ENCODE results near the gene POLR3A. TPM values are rescaled to one million over a fixed set of nuclear protein-coding genes. Genes with fewer than 3 reads are reported as not detected.

POLR3A gene
- total RNA-seq, 2 experiments from 2014 or later: 17.7 to 20.8 TPM

DNA sequence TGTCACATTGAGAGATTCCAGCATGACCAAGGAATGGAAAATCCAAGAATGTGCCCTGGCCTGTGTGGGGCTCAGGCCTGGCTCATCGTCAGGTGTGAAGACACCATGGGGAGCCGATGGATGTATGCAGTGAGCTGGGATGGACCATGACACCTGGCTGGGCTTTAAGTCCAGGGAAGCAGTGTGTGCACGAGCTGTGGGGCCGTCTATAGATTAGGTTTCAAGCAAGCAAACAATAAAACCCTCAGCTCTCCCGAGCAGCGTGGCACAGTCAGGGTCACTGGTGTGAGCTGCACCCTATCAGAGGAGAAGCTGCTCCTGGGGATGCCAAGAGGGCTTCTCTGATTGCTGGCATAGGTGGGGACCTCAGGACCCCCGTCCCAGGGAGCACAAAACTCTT, 52.3 kb downstream of the POLR3A start:
- peaks cover 28% of the 10 kb centered on the region for H3K36me3 Mint-ChIP-seq
- no peak for DNase-seq
- no peak overlapping the region for H3K4me3 Mint-ChIP-seq
- H3K27ac Mint-ChIP-seq: no peak overlapping the region
- no peaks in the 10 kb centered on the region for H3K4me1 Mint-ChIP-seq
- ATAC-seq: no peak
- H3K9me3 Mint-ChIP-seq (ENCODE audit: low read depth): no peaks in the 10 kb centered on the region
- CTCF ChIA-PET: interaction anchor here (0.5 kb wide), 1 partner anchor 257 kb away, joined by 4 read pairs; no protein-coding TSS in a partner anchor
- H3K27me3 Mint-ChIP-seq: no peaks in the 10 kb centered on the region

DNA sequence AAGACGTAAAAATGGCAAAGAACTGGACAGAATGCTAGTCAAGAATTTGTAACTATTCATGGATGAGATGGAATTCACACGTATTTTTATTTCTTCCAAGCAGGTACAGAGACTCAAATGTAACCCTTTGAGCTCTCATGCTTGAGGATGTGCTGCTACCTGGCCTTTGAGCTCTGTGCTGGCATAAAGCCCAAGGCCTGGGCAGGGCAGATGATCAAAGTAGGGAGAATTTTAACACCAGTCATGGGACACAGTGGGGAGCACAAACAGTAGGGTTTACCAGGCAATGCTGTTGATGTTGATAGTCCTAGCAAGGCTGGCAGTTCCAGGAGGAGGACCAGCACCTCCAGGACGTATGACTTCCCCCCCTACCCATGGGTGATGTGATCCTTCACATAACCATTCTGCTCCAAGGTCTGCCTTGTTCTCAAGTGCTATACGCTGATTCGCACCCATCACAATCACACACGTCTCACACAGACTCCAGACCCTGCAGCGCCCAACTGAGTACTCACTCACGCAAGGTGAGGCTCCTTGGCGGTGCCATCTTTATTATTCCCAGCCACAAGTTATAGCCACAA, 54.1 kb downstream of the POLR3A start:
- Mint-ChIP-seq H3K9me3 (ENCODE audit: low read depth) (no peaks in the 10 kb centered on the region), H3K4me3 (no peak overlapping the region), H3K4me1 (peaks cover 10% of the 10 kb centered on the region), H3K27me3 (no peaks in the 10 kb centered on the region), H3K27ac (no peak overlapping the region), H3K36me3 (peaks cover 21% of the 10 kb centered on the region)
- DNase-seq (no peak), ATAC-seq (no peak)
- CTCF ChIA-PET: no interaction called here

DNA sequence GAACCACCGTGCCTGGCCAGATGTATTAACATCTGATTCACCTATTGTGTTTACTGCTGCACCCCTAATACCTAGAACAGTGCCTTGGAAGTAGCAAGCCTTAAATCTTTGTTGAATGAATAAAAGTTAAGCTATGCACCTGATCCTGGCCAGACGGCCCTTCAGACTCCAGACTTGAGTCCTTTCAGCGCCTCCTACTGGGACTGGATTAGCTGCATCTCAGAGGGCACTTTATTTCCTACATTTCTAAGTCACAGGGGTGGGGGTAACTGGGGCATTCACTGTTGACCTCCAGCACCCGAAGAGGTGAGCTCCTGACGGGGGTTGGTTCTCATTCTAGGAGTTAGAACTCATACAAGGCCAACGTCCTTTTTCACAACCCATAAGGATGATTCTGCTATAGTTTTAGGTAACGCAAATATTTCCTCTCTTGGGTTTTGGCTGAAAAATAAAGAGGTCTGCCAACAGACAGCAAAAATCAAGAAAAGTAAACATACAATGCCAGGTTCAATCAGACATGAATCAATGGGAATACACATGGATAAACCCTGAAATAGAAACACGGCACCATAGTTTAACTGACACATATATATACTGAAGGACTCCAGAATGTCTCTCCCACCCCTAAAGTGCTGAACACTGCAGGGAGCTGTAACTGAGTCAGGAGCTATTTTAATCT, 54.8 kb downstream of the POLR3A start:
- H3K27ac Mint-ChIP-seq: no peak overlapping the region
- DNase-seq (no peak), ATAC-seq (no peak)
- H3K9me3 Mint-ChIP-seq (ENCODE audit: low read depth): no peaks in the 10 kb centered on the region
- H3K4me3 Mint-ChIP-seq: no peak overlapping the region
- H3K4me1 Mint-ChIP-seq: peaks cover 10% of the 10 kb centered on the region
- H3K36me3 Mint-ChIP-seq: peaks cover 15% of the 10 kb centered on the region
- CTCF ChIA-PET: no interaction called here
- no peaks in the 10 kb centered on the region for H3K27me3 Mint-ChIP-seq

DNA sequence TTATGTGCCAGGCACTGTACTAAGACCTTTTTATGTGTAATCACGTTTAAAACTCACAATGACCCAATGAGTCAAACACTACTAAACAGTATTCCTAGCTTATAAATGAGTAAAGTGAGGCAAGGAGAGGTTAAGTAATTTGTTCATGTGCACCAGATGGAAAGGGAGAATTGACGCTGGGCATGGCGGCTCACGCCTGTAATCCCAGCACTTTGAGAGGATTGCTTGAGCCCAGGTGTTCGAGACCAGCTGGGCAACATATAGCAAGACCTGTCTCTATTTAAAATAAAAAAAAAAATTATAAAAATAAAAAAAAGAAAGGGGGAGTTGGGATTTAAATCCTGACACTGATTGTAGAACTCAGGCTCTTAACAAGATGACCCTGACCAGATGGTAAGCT, 56.0 kb downstream of the POLR3A start:
- Mint-ChIP-seq H3K27ac (no peak overlapping the region), H3K9me3 (ENCODE audit: low read depth) (no peaks in the 10 kb centered on the region), H3K4me1 (peaks cover 10% of the 10 kb centered on the region), H3K4me3 (no peak overlapping the region), H3K36me3 (peaks cover 14% of the 10 kb centered on the region), H3K27me3 (no peaks in the 10 kb centered on the region)
- ATAC-seq (no peak), DNase-seq (no peak)
- CTCF ChIA-PET: no interaction called here

DNA sequence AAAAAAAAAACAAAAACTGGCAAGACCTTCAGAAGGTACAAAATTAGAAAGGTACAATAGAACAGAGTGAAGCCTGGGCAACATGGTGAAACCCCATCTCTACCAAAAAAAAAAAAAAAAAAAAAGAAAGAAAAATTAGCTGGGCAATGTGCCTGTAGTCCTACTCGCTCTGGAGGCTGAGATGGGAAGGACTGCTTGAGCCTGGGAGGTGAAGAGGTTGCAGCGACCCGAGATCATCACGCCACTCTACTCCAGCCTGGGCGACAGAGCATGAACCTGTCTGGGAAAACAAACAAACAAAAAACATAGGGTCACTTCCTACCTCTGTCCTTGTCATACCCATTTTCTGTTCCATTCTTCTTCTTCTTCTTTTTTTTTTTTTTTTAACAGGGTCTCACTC, 57.2 kb downstream of the POLR3A start:
- H3K27ac Mint-ChIP-seq: no peak overlapping the region
- CTCF ChIA-PET: interaction anchor here (0.7 kb wide), 1 partner anchor 15 kb away, joined by 3 read pairs; no protein-coding TSS in a partner anchor
- DNase-seq (no peak), ATAC-seq (no peak)
- H3K36me3 Mint-ChIP-seq: peaks cover 9% of the 10 kb centered on the region
- no peaks in the 10 kb centered on the region for H3K9me3 Mint-ChIP-seq (ENCODE audit: low read depth)
- H3K4me1 Mint-ChIP-seq: peaks cover 10% of the 10 kb centered on the region
- no peak overlapping the region for H3K4me3 Mint-ChIP-seq
- H3K27me3 Mint-ChIP-seq: no peaks in the 10 kb centered on the region

DNA sequence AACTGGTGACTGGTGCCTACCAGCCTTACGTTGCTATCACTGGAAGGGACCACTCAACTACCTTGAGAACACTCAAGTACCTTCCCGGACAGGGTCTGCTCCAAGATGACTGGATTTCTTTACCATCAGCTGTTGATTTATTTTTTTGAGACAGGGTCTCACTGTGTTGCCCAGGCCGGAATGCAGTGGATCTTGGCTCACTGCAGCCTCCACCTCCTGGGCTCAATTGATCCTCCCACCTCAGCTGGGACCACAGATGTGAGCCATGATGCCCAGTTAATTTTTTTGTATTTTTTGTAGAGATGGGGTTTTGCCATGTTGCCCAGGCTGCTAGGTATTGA, 57.5 kb downstream of the POLR3A start:
- Mint-ChIP-seq H3K4me1 (peaks cover 10% of the 10 kb centered on the region), H3K27me3 (no peaks in the 10 kb centered on the region), H3K36me3 (peaks cover 9% of the 10 kb centered on the region), H3K27ac (no peak overlapping the region), H3K9me3 (ENCODE audit: low read depth) (no peaks in the 10 kb centered on the region), H3K4me3 (no peak overlapping the region)
- CTCF ChIA-PET: interaction anchor here (0.7 kb wide), 1 partner anchor 15 kb away, joined by 3 read pairs; no protein-coding TSS in a partner anchor
- ATAC-seq (no peak), DNase-seq (no peak)

DNA sequence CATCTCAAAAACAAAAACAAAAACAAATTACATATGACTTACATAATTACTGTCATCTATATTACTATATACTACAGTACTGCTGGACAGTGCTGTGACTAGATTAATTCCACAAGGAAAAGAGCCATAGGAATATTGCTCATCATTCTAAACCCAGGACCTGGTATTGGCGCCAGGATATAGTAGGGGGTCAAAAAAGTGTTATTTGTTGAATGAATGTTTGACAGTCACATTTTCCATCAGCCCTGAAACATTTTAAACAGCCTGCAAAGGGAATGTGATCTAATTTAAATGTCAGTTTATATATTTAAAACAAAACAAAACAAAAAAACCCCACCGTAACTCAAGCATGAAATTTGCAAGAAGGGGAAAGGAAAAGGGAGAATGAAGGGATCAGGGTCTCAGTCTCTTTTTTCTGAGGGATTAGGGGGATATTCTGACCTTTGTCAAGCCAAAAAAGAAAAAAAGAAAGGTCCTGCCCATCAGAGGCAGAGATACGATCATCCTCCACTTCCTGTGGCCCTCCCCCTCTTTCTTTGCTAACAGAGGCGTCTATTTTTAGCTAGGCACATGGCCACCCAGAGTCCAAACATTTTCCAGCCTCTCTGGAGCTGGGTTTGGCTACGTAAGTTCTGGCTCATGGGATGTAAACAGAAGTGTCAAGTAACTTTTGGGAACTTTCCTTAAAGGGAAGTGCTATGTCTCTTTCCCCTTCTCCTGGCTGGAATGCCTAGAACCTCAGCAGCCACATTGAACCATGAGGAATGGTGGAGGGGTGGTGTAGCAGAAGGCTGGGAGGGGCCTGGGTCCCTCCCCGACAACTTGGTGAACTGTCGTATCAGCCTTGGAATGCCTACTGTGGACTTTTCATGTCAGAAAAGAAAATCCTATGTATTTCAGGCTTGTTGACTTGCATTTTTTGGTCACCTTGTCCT, 58.2 kb downstream of the POLR3A start:
- ATAC-seq (peak; percentile 53), DNase-seq (peak; percentile 52)
- no peaks in the 10 kb centered on the region for H3K27me3 Mint-ChIP-seq
- H3K27ac Mint-ChIP-seq: peak overlapping the region; percentile 58
- CTCF ChIA-PET: interaction anchor here (0.7 kb wide), 1 partner anchor 16 kb away, joined by 3 read pairs; no protein-coding TSS in a partner anchor
- peaks cover 5% of the 10 kb centered on the region for H3K36me3 Mint-ChIP-seq
- no peaks in the 10 kb centered on the region for H3K9me3 Mint-ChIP-seq (ENCODE audit: low read depth)
- peaks cover 10% of the 10 kb centered on the region for H3K4me1 Mint-ChIP-seq
- no peak overlapping the region for H3K4me3 Mint-ChIP-seq

DNA sequence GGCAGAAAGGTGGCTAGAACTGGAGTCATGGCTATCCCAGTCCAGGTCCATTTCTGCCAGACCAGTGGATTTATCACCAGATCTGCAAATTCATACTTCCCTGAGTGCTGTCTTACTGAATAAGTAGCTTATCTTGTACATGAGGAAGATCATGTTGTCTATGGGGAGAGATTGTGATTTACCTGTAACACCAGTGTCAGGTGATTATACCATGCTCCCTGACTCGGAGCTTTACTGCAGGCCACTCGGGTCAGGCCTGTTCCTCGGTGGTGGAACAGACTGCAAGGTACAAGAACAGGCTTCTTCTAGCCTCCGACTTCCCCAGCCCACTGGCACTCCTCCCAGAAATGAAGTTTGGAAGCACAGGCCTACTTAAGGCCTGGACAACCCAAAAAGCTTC, 60.2 kb downstream of the POLR3A start:
- Mint-ChIP-seq H3K9me3 (ENCODE audit: low read depth) (peaks cover 7% of the 10 kb centered on the region), H3K36me3 (peaks cover 9% of the 10 kb centered on the region), H3K4me1 (peaks cover 10% of the 10 kb centered on the region), H3K4me3 (no peak overlapping the region), H3K27ac (no peak overlapping the region), H3K27me3 (peaks cover 2% of the 10 kb centered on the region)
- no peak for DNase-seq
- ATAC-seq: no peak
- CTCF ChIA-PET: no interaction called here

DNA sequence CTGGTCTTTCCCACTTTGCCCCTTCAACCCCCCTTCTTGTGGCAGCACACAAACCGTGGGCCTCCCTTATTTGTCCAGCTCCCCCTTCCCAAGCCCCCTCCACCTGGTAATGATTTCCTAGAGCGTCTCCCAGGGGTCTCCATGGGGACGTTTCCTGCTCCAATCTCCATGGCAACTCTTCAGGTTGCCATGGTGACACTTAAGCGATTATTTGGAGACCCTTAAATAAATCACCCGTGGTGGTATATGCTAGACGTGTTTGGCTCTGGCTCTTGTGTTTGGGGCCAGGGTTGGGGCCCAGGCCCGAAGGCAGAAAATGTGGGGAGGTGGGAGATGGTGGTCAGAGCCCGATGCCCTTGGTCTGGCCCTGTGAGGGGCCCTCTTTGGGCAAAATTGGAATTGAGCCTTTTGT, 61.7 kb downstream of the POLR3A start:
- H3K36me3 Mint-ChIP-seq: peaks cover 9% of the 10 kb centered on the region
- CTCF ChIA-PET: no interaction called here

DNA sequence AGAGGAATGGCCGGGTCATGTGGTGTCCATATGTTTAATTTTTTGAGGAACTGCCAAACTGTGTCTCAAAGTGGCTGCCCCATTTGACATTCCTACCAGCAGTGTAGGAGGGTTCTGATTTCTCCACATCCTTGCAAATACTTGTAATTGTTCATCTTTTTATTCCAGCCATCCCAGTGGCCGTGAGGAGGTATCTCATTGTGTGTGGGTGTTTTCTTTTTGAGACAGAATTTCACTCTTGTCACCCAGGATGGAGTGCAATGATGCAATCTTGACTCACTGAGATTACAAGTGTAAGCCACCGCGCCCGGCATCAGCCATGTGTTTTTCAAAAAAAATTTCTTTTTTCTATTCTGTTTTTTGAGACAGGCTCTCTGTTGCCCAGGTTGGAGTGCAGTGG, 64.0 kb downstream of the POLR3A start:
- Mint-ChIP-seq H3K9me3 (ENCODE audit: low read depth) (peaks cover 11% of the 10 kb centered on the region), H3K4me3 (no peak overlapping the region), H3K4me1 (peaks cover 4% of the 10 kb centered on the region), H3K27me3 (peaks cover 2% of the 10 kb centered on the region), H3K36me3 (peaks cover 4% of the 10 kb centered on the region), H3K27ac (no peak overlapping the region)
- ATAC-seq (no peak), DNase-seq (no peak)
- CTCF ChIA-PET: no interaction called here

More for the DNA sequence above, 61.7 kb downstream of the POLR3A start:
- Mint-ChIP-seq H3K9me3 (ENCODE audit: low read depth) (peaks cover 9% of the 10 kb centered on the region), H3K27ac (no peak overlapping the region), H3K4me3 (no peak overlapping the region), H3K27me3 (peaks cover 2% of the 10 kb centered on the region), H3K4me1 (peaks cover 10% of the 10 kb centered on the region)
- ATAC-seq (no peak), DNase-seq (no peak)

DNA sequence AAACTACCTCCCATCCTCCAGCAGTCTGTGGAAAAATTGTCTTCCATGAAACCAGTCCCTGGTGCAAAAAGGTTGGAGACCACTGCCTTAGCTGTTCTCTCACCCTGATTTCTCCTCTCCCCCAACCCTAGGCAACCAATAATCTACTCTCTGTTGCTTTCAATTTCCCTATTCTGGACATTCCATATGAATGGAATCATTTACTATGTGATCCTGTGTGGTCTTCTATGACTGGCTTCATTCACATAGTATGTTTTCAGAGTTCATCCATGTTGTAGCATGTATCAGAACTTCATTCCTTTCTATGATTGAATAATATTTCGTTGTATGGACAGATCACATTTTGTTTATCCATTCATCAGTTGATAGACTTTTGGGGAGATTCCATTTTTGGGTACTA, 64.5 kb downstream of the POLR3A start:
- Mint-ChIP-seq H3K9me3 (ENCODE audit: low read depth) (peaks cover 11% of the 10 kb centered on the region), H3K4me3 (no peak overlapping the region), H3K27ac (no peak overlapping the region), H3K4me1 (peaks cover 4% of the 10 kb centered on the region), H3K27me3 (peaks cover 2% of the 10 kb centered on the region), H3K36me3 (peaks cover 4% of the 10 kb centered on the region)
- ATAC-seq (no peak), DNase-seq (no peak)
- CTCF ChIA-PET: no interaction called here

DNA sequence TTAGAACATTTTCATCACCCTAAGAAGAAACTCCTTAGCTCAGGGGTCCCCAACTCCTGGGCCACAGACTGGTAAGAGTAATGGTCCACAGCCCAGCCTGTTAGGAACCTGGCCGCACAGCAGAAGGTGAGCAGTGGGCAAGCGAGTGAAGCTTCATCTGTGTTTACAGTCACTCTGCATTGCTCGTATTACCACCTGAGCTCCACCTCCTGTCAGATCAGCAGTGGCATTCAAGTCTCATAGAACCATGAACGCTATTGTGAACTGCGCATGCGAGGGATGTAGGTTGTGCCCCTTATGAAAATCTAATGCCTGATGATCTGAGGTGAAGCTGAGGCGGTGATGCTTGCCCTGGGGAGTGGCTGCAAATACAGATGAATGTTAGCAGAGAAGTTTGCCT, 65.4 kb downstream of the POLR3A start:
- CTCF ChIA-PET: no interaction called here
- Mint-ChIP-seq H3K27ac (no peak overlapping the region), H3K27me3 (peaks cover 2% of the 10 kb centered on the region), H3K36me3 (peaks cover 4% of the 10 kb centered on the region), H3K4me1 (peaks cover 4% of the 10 kb centered on the region), H3K9me3 (ENCODE audit: low read depth) (peaks cover 11% of the 10 kb centered on the region), H3K4me3 (no peak overlapping the region)
- ATAC-seq (no peak), DNase-seq (no peak)

DNA sequence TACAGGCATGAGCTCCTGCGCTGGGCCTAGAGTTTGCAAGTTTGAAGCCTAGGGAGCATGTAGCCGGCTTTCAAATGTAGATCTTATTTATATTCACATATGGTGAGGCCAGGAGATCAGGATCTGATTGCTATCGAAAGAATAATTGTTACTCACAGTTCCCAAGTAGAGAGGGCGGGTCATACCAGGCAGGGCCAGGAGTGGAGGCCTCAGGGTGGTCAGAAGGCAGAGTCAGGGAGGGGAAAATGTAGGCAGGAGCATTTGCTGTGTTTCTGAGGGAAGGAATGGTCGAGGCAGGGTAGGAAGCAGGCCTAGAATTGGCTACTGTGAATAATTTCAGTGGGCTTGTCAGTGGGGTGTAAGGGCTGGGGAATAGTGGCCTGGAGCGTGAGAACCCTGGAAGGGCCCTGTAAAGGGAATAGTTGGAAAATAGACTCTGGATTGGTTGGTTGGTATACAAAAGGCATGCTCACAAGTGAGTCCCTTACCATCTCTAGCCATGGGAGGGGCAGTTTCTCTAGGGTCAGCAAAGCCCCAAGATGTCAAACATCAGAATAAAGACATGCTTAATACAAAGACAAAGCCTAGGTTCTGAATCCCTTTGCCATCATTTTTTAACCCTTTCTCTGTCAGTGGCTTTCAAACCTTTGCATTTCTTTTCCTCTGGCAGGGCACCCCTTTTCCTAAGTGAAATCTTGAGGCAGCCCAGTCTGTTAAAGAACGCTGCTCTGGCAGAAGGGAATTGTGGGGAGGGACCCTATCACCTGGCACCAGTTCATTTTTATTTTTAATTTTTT, 66.8 kb downstream of the POLR3A start:
- CTCF ChIA-PET: no interaction called here
- no peak for ATAC-seq
- Mint-ChIP-seq H3K9me3 (ENCODE audit: low read depth) (peaks cover 11% of the 10 kb centered on the region), H3K27ac (no peak overlapping the region), H3K27me3 (peaks cover 2% of the 10 kb centered on the region), H3K4me3 (no peak overlapping the region), H3K36me3 (peaks cover 4% of the 10 kb centered on the region), H3K4me1 (peaks cover 4% of the 10 kb centered on the region)
- DNase-seq: no peak
